ENCODE data around the gene ARHGEF25.
"Not testable (repeated sequence)": the region's sequence is repeated elsewhere in the genome, so short reads cannot be mapped to it uniquely, and the experiment has no call there.

The ARHGEF25 gene

GRCh38 chr12:57632958-57633840, 22.0 kb downstream of the ARHGEF25 start, which contains the start of gene B4GALNT1:
TSS of gene B4GALNT1 (minus strand) at chr12:57633201. CDS start at chr12:57632132, 1,069 bp downstream.
- in situ Hi-C loops (cut with MboI; ENCODE audit: low sequenced_read_pairs), result no loop called here

- in situ Hi-C loops (cut with MboI; ENCODE audit: low sequenced_read_pairs), result not testable (repeated sequence)
Observed at GRCh38 chr12:57636731-57637130, 25.5 kb downstream of the ARHGEF25 start.

GRCh38 chr12:57637364-57637763, 26.1 kb downstream of the ARHGEF25 start:
- in situ Hi-C loops (cut with MboI; ENCODE audit: low sequenced_read_pairs), result no loop called here

- in situ Hi-C loops (cut with MboI; ENCODE audit: low sequenced_read_pairs), result no loop called here
Observed at GRCh38 chr12:57638096-57638495, 26.9 kb downstream of the ARHGEF25 start.

- in situ Hi-C loops (cut with MboI; ENCODE audit: low sequenced_read_pairs), result no loop called here
Observed at GRCh38 chr12:57640175-57641042, 29.2 kb downstream of the ARHGEF25 start.

- in situ Hi-C loops (cut with MboI; ENCODE audit: low sequenced_read_pairs), result no loop called here
Observed at GRCh38 chr12:57641699-57642442, 30.6 kb downstream of the ARHGEF25 start.

- in situ Hi-C loops (cut with MboI; ENCODE audit: low sequenced_read_pairs), result not testable (repeated sequence)
Observed at GRCh38 chr12:57645990-57646658, 34.9 kb downstream of the ARHGEF25 start.

- in situ Hi-C loops (cut with MboI; ENCODE audit: low sequenced_read_pairs), result not testable (repeated sequence)
Observed at GRCh38 chr12:57646659-57647049, 35.4 kb downstream of the ARHGEF25 start.

GRCh38 chr12:57654042-57654441, 42.8 kb downstream of the ARHGEF25 start:
- in situ Hi-C loops (cut with MboI; ENCODE audit: low sequenced_read_pairs), result no loop called here

- in situ Hi-C loops (cut with MboI; ENCODE audit: low sequenced_read_pairs), result no loop called here
Observed at GRCh38 chr12:57655541-57656240, 44.5 kb downstream of the ARHGEF25 start.

- in situ Hi-C loops (cut with MboI; ENCODE audit: low sequenced_read_pairs), result not testable (repeated sequence)
Observed at GRCh38 chr12:57656408-57656807, 45.2 kb downstream of the ARHGEF25 start.

GRCh38 chr12:57657744-57658143, 46.5 kb downstream of the ARHGEF25 start:
- in situ Hi-C loops (cut with MboI; ENCODE audit: low sequenced_read_pairs), result no loop called here

GRCh38 chr12:57658890-57659289, 47.7 kb downstream of the ARHGEF25 start:
- in situ Hi-C loops (cut with MboI; ENCODE audit: low sequenced_read_pairs), result no loop called here

GRCh38 chr12:57661376-57661775, 50.1 kb downstream of the ARHGEF25 start:
- in situ Hi-C loops (cut with MboI; ENCODE audit: low sequenced_read_pairs), result no loop called here

GRCh38 chr12:57665066-57665820, 54.0 kb downstream of the ARHGEF25 start:
- in situ Hi-C loops (cut with MboI; ENCODE audit: low sequenced_read_pairs), result not testable (repeated sequence)
